ENCODE data around the gene CREG2.

DNA sequence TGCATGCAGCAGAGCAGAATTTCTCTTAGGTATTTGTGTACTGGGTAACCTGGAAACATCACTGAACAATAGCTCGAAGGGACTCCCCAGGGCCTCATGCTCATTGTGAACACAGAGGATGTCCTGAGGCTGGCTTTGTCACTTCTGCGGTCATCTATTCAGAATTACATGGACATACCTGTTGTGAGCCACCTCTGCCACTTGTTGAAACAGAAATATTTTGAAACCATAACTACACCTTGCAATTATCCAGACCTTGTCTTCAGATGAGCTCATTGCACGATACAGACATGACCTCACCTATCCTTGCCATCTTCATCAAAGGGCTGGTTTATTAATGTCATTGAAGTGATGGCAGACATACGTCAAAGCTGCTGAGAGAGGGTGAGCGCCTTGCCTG is 23.4 kb upstream of the CREG2 start:
- no peak for TF ChIP-seq TAF1 (IDR thresholded peaks at IDR 0.05; ENCODE audit: low read depth)
- TF ChIP-seq, protein P1, sequence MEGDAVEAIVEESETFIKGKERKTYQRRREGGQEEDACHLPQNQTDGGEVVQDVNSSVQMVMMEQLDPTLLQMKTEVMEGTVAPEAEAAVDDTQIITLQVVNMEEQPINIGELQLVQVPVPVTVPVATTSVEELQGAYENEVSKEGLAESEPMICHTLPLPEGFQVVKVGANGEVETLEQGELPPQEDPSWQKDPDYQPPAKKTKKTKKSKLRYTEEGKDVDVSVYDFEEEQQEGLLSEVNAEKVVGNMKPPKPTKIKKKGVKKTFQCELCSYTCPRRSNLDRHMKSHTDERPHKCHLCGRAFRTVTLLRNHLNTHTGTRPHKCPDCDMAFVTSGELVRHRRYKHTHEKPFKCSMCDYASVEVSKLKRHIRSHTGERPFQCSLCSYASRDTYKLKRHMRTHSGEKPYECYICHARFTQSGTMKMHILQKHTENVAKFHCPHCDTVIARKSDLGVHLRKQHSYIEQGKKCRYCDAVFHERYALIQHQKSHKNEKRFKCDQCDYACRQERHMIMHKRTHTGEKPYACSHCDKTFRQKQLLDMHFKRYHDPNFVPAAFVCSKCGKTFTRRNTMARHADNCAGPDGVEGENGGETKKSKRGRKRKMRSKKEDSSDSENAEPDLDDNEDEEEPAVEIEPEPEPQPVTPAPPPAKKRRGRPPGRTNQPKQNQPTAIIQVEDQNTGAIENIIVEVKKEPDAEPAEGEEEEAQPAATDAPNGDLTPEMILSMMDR (IDR thresholded peaks at IDR 0.05; ENCODE audit: poor library complexity, severe bottlenecking), result no peak

Measured in neural cell (in vitro differentiated cells).